PFSK-1 (cell line): ENCODE results near the gene DLL1.

ENCODE experiments used
- FOXP2 ChIP-seq: optimal IDR thresholded peaks from 2 replicates; pipeline ENCODE3; 2011; ENCODE audit warnings: borderline replicate concordance, control low read depth, inconsistent platforms; ENCODE audit not compliant: insufficient read depth; ENCODE audit errors: extremely low read length, extremely low read depth
- POLR2AphosphoS5 ChIP-seq: IDR thresholded peaks from 2 replicates; pipeline ENCODE4 v1.6.1; 2012; ENCODE audit warnings: low read depth, mild to moderate bottlenecking, control low read depth, low read length, moderate library complexity
- SIN3A ChIP-seq: IDR thresholded peaks from 2 replicates; pipeline ENCODE4 v1.6.1; 2012; ENCODE audit warnings: mild to moderate bottlenecking, low read length, moderate library complexity, borderline replicate concordance; ENCODE audit not compliant: insufficient read depth
- TAF1 ChIP-seq: IDR thresholded peaks from 2 replicates; pipeline ENCODE4 v1.6.1; 2012; ENCODE audit warnings: low read length, control low read depth, borderline replicate concordance; ENCODE audit not compliant: insufficient read depth
- TF ChIP-seq, protein P1 (sequence below), 2 experiments: IDR thresholded peaks; 2 replicates each; pipeline versions ENCODE4 v1.6.1 to v1.8.0; 2011 to 2012; ENCODE audit warnings: low read depth in 2 of 2, low read length in 2 of 2, control low read depth in 1 of 2, inconsistent platforms in 1 of 2, mild to moderate bottlenecking in 1 of 2, moderate library complexity in 1 of 2; ENCODE audit not compliant: insufficient read depth in 1 of 2

DLL1 gene

GRCh38 chr6:170289951-170290295 lies 955 bp downstream of the DLL1 start:
- no peak for TF ChIP-seq TAF1
- no peak for TF ChIP-seq POLR2AphosphoS5
- TF ChIP-seq, protein P1, sequence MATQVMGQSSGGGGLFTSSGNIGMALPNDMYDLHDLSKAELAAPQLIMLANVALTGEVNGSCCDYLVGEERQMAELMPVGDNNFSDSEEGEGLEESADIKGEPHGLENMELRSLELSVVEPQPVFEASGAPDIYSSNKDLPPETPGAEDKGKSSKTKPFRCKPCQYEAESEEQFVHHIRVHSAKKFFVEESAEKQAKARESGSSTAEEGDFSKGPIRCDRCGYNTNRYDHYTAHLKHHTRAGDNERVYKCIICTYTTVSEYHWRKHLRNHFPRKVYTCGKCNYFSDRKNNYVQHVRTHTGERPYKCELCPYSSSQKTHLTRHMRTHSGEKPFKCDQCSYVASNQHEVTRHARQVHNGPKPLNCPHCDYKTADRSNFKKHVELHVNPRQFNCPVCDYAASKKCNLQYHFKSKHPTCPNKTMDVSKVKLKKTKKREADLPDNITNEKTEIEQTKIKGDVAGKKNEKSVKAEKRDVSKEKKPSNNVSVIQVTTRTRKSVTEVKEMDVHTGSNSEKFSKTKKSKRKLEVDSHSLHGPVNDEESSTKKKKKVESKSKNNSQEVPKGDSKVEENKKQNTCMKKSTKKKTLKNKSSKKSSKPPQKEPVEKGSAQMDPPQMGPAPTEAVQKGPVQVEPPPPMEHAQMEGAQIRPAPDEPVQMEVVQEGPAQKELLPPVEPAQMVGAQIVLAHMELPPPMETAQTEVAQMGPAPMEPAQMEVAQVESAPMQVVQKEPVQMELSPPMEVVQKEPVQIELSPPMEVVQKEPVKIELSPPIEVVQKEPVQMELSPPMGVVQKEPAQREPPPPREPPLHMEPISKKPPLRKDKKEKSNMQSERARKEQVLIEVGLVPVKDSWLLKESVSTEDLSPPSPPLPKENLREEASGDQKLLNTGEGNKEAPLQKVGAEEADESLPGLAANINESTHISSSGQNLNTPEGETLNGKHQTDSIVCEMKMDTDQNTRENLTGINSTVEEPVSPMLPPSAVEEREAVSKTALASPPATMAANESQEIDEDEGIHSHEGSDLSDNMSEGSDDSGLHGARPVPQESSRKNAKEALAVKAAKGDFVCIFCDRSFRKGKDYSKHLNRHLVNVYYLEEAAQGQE (IDR thresholded peaks at IDR 0.05; ENCODE audit: insufficient read depth in 1 of 2, low read depth in 2 of 2, low read length in 2 of 2) = no peak
- no peak for TF ChIP-seq FOXP2
- no peak for TF ChIP-seq SIN3A

- TF ChIP-seq POLR2AphosphoS5 (no peak), SIN3A (no peak), FOXP2 (no peak), TAF1 (no peak)
- TF ChIP-seq, protein P1 (IDR thresholded peaks at IDR 0.05; ENCODE audit: insufficient read depth in 1 of 2, low read depth in 2 of 2, low read length in 2 of 2) = no peak
Observed at GRCh38 chr6:170289180-170289931, 1.5 kb downstream of the DLL1 start.

GRCh38 chr6:170288852-170289179 lies 2.1 kb downstream of the DLL1 start:
- no peak for TF ChIP-seq POLR2AphosphoS5

GRCh38 chr6:170288091-170288631 lies 2.7 kb downstream of the DLL1 start:
- no peak for TF ChIP-seq POLR2AphosphoS5
- TF ChIP-seq, protein P1 (IDR thresholded peaks at IDR 0.05; ENCODE audit: insufficient read depth in 1 of 2, low read depth in 2 of 2, low read length in 2 of 2) = no peak
- TF ChIP-seq SIN3A = no peak
- TF ChIP-seq FOXP2 = no peak
- TF ChIP-seq TAF1 = no peak

GRCh38 chr6:170287371-170287876 lies 3.5 kb downstream of the DLL1 start:
- TF ChIP-seq FOXP2 = no peak
- TF ChIP-seq, protein P1 (IDR thresholded peaks at IDR 0.05; ENCODE audit: insufficient read depth in 1 of 2, low read depth in 2 of 2, low read length in 2 of 2) = no peak
- TF ChIP-seq SIN3A = no peak
- TF ChIP-seq POLR2AphosphoS5 = no peak
- TF ChIP-seq TAF1 = no peak
